NCI-H1048 (cell line): ENCODE data around the gene HAAO.

Experiments
- DNase-seq: peaks from one replicate; lab custom pipeline; 2025; lab: John Stamatoyannopoulos, UW

HAAO gene

DNA sequence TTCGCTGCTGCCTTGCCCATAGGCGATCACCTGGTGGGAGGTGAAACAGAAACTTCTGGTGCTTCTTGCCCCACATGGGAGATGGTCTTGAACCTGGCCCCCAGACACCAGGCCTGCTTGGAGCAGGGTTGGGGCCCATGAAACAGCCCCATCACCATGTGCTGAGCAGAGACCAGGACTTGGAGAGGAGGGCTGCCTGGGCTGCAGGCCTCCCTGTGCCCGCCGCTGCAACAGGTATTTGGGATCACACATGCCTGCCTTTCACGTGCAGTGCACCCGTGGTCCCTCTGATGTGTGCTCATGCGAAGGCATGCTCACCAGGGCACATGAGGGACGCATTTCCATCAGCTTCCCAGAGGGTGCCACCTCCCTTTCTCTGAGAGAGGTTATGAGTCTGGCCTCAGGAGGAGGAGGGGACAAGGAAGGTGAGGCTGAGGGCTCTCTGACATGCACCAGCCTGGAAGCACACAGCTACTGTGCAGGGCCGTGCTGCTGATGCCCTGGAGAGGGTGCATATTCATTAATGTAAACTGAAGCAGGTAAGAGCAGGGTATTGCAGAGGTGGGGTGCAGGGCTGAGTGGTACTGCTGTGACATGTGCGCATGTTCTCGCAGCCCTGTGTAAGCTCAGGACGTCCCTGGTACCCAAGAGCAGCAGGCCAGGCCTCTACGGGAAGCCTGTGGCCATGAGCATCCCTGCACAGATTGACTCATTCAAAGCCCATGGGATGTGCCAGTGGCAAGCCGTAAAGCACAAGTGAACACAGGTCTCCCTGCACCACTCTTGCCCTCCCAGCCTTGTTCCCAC, 24.3 kb downstream of the HAAO start:
- no peak for DNase-seq

DNA sequence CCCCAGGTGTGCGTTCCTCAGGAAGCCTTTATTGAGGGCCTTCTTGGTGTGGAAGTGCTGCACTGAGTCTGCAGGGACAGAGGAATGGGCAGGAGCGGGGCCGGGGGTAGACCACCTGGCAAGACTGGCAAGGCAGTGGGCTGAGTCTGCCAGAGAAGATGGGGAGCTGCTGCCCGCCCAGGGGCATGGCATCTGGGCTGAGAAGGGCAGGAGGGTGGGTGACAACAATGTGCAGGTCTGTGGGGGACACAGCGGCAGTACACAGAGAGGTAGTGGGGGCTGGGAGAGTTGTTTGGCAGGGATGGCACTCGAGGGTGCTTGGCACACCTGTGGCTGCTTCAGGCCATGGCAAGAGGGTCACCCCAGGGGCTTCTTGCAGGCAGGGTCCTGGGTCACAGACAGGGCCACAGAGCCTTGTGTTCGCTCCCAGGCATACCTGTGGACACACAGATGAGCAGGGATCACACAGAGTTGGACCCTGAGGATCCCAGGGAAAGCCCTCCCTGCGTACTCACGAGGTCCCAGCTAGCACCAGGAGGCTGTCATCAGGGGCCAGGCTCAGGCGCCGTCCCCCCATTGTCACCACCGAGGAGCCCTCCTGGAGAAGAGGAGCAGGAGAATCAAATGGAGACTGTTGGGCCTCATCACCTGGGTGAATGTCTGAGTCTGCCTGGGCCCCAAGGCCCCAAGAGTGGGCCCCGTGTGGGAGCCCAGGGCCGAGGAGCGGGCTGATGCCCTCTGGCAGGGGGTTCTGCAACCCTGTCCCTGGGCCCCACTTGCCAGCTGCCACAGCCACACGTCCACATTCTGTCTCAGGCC, 25.1 kb downstream of the HAAO start:
- no peak for DNase-seq

DNA sequence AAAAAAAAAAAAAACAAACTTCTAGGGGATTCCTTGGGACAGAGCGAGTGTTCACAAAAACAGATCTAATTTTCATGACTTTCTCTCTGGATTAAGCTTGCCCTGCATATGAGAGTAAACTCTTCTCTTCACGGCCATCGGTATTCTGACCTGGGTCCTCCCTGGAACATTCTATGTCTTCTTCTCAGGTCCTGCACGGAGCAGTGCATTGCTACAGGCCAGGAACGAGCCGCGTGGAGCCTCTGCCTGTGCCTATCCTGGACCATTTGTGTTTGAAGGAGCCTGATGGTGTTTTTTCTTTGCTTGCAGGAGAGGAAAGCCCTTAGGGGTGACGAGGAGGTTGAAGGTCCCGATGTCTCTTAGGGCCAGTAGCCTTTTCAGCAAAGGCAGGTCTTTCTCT, 26.7 kb downstream of the HAAO start:
- DNase-seq = no peak

DNA sequence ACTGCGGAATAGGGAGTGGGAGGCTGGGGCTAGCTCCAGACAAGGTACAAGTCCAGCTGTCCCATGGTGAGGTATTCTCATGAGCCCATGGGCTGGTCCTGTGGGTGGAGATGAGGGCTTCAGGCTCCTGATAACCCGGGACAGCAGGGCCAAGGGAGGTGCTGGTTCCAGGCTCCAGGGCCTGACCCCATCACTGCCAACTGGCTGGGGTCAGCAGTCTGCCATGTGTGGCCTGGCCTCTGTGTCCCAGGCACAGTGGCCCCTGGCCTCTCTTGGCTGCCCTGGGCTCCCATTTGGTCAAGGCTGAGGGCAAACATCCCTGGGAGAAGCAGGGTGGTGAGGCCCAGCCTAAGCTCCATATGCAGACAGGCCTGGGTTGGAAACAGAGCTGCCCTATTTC, 27.5 kb downstream of the HAAO start:
- no peak for DNase-seq

DNA sequence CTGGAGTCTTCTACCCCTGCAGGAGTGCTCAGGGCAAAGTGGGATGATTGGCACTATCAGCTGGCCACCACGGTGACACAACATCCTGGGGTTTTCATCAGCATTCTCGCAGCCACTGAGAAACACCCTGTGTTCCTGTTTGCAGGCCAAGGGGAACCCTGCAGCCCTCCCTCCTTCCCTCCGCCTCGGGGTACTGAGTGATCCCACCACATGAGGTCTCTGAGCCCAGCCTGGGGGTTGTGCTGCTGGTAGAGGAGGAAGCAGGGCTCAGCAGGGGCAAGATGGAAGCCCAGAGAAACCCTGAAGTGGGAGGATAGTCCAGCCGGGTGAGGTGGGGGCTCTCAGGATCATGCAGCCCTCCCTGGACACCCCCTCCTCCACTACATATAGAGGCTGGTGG, 28.3 kb downstream of the HAAO start, which contains the start of gene OXER1:
Gene OXER1 (minus strand): TSS at position 40 of the 400 bp plus-strand sequence. CDS start 73 bp downstream, outside the sequence.
- DNase-seq = no peak

DNA sequence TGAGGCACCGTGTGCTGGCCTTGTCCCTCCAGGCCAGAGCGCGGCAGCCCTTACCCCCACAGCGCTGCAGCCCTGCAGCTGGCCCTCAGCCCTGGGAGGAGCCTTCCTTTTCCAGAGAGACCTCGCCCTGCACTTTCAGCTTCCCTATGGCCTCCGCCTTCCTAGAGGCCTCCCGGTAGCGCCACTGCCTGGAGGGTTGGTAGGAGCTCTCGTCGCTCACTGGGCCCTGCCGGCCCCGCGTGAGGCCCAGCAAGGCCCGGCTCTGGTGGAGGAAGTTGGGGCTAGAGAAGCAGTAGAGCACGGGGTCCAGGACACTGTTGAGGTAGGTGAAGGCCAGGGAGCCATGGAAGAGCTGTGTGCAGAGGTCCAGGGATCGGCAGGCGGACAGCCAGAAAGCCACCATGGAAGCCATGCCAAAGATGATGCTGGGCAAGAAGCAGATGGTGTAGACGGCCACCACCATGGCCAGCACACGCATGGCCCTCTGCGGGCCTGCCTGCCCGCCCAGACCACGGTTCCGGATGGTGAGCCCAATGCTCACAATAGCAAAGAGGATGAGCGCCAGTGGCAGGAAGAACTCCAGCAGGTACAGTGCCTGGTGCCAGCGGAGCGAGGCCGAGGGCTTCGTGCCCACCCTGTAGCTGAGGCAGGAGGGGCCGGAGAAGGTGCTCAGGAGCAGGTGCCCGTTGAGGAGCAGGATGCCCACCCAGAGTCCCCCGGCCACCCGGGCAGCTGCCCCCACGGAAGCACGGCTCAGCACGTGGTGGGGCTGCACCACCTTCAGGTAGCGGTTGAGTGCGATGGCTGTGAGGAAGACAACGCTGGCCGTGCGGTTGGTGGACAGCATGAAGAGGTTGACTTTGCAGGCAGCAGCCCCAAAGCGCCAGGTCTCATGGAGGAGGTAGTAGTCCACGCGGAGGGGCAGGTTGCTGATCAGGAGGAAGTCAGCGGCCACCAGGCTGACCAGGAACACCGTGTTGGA, 29.3 kb downstream of the HAAO start:
- no peak for DNase-seq

DNA sequence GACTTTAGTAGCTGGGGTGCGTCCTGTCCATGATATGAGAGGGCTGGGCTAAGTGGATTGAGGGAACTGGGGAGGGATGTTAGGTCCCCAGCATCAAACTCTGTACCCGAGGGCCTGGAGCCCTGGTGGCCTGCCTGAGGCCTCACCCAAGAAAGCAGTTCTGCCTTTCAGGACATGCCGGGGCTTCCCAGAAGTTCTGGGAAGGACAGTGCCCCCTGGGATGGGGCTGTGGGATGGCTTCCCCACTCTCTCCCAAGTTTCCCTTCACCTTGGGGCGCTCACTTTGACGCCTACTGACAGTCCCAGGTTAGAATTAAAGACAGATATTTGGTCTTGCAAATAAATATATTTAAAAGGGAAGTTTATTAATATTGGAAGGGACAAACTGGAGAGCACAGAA, 30.2 kb downstream of the HAAO start:
- no peak for DNase-seq

DNA sequence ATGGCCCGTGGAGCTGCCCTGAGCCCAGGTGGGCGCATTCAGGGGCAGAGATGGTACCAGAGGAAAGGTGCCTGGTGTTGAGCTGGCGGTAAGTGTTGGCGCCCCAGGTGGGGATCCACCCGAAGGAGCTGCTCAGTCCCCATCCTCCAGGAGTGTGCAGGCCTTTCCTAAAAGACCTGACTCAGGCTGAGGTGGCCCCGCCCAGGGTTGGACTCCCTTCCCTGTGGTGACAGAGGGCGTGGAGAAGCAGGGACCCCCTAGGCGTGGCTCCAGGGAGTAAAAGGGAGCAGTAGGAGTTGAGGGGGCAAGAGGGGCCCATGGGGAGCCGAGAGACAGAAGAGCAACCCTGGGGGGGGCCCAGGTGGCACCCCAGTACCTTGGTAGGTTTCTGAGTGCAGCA, 30.8 kb downstream of the HAAO start:
- DNase-seq = no peak

DNA sequence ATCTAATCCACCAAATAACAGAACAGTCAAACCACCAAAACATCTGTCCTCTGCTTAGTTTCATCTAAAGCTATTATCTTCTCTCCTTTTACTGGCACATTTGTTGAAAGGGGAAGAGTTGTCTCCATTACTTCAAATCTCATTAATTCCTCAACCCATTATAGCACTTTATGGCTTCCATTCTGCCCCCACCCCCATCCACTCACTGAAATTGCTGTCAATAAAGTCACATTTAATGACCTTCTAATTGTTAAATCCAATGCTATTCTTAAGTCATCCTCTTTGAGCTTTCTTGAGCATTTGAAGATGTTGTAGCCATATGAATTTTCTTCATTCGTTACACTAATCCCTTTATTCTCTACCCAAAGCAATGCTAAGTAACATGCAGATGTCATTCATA, 33.6 kb downstream of the HAAO start:
- no peak for DNase-seq

DNA sequence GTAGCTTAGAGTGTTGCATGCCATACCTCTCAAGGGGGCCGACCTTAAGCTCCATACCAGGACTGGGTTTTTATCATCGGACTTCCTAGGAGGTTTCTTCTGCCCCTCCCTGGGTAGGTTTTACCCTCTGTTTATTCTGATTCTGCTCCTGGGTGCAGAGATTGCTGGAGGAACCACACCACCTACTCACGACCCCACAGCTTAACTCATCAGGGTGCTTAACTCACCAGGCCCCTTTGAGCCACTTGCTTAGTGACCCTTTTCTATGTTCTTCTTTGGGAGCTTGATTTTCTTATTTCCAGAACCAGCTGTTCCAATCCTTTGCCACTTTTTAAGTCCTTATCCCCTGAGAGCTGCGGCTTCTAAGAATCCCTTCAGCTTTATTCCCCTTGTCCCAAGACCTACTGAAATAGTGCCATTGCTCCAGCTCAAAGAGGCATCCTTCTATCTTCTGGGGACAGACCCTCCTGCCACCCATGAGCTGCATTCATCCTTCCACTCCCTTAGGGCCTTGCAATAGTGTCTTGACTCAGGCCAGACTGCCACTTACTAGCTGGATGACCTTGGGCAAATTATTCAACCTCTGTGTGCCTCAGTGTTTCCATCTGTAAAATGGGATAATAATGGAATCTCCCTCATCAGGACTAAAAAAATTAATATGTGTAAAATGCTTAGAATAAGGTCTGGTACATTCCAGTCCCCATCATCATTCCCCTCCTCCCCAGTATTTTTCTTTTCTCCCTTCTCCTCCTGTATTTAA, 34.2 kb downstream of the HAAO start:
- no peak for DNase-seq

DNA sequence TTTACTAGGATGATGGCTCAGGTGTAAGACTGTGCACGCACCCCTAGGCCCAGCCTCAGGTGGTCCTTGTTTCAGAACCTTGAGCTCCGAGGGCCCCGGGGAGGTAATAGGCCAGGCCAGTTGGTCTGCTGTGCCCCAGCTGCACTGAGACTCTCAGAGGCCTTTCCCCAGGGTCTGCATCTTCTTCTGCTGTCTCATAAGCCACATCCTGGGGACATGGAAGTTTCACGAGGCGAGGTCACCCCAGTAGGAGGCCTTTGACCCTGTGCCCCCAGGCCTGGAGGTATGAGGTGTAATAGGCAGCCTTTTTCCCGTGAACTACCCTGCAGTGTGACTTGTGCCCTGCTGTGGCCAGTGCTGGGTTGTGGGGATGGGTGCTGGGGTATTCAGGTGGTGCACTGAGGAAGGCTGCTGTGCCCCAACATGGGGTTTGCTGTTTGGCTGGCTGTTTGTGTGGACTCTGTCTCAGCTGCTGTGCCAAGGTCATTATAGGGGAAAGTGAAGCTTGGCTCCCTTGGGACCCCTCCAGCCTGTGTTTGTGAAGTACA, 35.3 kb downstream of the HAAO start:
- DNase-seq = no peak

DNA sequence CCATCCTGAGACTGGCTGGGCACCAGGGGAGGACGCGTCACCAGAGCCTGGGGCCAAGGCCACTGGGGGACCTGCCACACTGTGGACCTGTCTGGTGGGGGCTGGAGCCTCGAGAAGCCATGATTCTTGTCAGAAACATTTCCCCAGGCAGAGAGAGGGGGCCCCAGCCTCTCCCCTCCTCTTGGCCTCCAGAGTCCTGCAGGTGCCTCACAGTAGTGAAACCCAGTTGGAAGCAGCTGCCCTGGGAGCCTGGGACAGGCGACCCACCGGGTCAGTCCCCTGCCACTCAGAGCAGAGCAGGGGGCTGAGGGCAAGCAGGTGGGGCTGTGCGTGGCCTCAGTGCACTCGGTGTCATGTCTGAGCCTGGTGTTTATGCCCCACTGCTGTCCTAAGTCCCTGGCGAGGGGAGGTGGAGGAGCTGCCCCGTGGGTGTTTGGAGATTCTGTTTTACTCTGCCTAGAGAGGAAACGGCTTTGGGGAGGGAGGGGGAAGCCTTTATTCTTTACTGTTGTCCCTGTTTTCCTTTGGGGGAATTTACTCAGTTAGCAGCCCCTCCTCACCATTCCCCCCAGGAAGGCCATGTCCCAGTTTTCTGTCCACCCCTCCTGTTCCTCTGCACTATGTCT, 36.1 kb downstream of the HAAO start:
- no peak for DNase-seq

DNA sequence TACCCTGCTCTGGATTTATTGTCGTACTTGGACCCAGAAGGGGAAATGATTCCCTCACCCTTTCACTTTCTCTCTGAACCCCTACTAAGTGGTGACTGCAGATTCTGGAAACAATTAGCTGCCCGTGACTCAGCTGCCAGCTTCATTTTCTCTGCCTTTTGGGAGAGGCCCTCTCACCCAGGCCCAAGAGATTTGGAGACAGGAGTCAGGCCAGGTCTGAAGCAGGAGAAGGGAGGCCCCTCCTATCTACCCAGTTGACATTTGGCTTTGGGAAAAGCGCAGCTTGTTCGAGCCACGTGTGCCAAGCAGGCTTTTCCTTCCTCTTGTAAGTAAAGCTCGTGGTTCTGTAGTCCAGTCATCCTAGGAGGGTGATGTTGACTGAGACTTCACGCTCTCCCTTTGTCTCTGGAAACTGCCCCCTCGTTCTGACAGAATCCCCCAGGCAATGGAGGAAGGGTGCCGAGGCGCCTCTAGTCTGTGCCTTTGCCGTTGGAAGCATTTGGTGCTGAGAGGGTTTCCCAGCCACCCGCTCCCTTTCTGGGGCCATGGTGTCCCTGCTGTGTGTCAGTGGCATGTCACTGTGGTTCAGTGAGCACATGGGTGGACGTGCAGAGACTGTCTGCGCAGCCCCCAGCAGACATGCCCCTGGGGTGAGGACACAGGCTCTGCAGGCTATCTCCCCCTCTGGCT, 37.0 kb downstream of the HAAO start:
- no peak for DNase-seq

DNA sequence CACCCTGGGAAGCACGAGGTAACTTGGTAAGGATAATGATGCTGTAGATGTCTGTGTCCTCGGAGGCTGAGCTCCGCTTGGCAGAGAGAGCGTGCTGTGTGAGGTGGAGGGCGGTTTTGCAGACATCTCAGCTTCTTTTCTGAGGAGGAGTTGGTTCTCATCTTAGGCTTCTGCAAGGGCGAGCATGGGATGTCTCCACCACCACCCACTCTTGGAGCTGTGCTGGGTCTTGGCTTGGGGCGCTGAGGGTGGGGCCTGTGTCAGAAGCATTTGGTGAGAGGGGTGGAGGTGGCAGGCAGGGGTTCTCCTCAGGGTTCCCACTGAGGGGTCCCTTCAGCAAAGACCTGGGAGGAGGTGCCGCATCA, 37.6 kb downstream of the HAAO start:
- no peak for DNase-seq

DNA sequence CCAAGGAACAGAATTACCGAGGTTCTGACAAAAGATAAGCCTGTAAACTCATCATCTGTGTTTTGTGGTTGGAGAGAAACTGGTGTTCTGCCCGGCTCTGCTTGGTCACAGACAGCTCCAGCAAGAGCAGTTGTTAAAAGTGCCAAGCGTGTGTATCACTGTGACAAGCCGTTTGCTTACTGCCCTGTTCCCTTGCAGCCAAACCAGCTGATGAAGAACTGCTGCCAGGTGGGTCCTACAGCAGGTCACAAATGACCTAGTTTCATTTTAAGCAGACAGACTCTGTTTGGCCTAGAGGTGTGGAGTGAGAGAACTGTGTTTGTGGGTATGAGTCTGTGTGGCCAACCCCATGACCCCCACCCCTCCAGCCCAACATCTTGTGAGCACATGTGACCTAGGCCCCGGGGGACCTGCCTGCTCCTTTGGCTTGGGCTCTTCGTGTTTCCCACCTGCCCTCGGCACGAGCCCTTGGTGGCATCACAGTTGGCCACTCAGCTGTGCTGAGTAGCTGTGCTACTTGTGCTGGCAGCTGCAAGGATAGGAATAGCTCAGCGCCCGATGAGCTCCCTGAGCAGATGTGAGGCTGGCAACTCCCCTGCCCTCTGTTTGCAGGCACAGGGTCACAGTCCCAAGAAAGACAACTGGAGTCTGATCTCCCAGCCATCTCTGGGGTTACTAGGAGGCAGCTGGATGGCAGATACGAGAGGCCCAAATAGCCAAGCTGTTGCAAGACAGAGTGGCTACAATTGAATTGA, 38.2 kb downstream of the HAAO start:
- DNase-seq = no peak

DNA sequence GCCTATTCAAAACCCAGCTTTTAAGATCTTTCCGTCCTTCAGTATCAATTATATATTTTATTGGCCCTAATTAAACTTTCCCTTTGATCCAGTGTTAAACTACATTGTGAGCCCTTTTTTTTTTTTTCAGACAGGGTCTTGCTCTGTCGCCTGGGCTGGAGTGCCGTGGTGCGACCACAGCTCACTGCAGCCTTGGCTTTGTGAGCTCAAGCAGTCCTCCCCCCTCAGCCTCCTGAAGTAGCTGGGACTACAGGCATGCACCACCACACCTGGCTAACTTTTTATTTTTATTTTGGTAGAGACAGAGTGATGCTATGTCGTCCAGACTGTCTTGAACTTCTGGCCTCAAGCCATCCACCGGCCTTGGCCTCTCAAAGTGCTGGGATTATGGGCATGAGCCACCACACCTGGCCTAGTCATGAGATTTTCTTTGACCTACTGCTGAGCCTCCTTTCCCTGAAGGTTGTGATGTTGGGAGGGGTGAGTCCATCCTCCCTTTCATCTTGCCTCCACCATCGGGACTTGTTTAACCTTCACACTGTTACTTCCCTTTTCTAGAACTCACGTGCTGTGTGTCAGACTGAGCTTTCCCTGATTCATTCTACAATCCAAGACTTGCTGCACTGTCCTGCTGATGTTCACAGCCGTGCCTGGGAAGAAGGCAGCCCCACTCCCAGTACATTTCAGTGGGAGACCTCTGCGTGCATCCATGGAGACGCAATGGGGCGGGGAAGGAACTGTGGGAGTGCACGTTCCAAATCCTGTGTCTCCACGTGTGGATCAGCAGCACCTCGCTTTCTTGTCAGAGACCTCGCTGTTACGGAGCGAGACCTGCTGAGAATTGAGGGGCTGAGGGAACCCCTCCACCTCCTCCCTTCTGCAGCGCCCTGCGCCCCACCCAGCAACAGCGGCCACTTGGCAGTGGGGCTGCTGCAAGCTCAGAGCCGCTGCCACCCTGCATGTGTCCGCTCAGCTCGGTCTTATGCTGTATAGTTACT, 39.3 kb downstream of the HAAO start:
- no peak for DNase-seq

DNA sequence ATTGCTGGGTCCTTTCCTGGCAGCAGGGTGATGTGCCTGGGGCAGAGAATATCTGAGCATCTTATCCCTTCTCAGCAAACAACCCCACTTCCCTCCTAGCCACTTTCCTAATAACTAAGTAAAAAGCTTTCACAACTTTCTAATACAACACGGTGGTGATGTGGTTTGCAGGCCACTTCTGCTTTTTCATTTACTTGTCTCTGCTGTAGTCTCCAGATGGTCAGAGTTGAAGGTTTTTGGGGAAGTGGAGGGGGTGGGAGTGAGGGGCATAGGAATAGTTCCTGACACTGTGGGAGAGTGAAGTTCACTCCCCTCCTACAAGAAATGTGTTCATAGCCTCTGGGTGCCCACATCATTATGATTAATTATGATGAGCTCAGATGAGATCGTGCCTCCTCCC, 40.1 kb downstream of the HAAO start:
- DNase-seq = no peak

DNA sequence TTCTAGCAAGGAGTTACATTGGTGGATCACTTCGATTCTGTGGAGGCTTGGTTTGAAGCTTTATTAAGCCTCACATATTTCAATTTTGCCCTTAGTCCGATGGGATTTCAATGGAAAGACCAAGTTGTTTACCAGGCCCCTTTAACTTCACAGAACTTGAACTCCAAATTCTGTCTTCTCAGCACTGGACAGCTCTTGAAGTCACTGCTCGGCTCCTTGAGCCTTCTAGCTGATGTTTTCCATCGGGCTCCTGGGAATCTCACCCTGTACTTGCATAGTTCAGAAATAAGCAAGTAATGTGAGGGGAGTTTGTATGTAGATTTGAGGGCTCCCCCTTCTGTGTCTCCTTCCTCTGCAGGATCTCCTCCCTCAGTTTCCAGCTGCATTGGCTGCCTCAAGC, 43.5 kb downstream of the HAAO start:
- no peak for DNase-seq
